LNCaP clone FGC (cell line): Measurements from ENCODE around the gene PPIF.

Source experiments
- DNase-seq: peaks from one replicate; pipeline ENCODE4 v3.0.0-alpha.2; 2011; ENCODE audit warnings: low read depth
- H3K4me3 ChIP-seq: 2 replicates; pipeline ENCODE4 v1.5.1; 2011; ENCODE audit warnings: mild to moderate bottlenecking, low read depth, low read length, control low read depth
- TF ChIP-seq, protein P1 (sequence below): IDR thresholded peaks from 2 replicates; pipeline ENCODE4 v1.5.1; 2012; ENCODE audit warnings: mild to moderate bottlenecking; ENCODE audit not compliant: control insufficient read depth, insufficient read depth; ENCODE audit errors: extremely low read depth

PPIF gene

DNA sequence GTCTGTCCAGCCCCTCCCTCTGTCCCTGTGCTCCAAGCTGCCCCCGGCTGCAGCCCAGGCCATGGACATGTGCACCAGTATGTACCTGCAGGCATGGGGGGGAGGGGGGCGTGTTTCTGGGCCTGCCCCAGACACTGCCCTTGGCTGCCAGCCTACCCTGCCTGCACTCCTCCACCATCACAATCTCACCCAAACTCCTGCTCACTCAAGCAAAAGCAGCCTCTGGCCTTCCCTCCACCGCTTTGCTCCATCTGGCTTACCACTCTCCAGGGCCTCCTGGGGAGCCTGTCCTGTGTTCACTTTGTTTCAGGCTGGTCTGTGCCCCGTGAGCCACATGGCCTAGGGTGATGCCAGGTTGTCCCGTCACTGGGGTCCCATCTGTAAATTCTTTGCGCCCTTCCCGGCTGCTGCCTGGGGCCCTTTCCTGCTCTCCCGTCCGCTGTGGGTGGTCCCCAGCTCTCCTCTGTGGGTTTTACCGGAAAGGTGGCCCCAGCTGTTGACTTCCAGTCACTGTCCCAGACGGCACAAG is 33.3 kb upstream of the PPIF start:
- TF ChIP-seq, protein P1, sequence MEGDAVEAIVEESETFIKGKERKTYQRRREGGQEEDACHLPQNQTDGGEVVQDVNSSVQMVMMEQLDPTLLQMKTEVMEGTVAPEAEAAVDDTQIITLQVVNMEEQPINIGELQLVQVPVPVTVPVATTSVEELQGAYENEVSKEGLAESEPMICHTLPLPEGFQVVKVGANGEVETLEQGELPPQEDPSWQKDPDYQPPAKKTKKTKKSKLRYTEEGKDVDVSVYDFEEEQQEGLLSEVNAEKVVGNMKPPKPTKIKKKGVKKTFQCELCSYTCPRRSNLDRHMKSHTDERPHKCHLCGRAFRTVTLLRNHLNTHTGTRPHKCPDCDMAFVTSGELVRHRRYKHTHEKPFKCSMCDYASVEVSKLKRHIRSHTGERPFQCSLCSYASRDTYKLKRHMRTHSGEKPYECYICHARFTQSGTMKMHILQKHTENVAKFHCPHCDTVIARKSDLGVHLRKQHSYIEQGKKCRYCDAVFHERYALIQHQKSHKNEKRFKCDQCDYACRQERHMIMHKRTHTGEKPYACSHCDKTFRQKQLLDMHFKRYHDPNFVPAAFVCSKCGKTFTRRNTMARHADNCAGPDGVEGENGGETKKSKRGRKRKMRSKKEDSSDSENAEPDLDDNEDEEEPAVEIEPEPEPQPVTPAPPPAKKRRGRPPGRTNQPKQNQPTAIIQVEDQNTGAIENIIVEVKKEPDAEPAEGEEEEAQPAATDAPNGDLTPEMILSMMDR = no peak
- H3K4me3 ChIP-seq = no peak overlapping the region
- DNase-seq = no peak

DNA sequence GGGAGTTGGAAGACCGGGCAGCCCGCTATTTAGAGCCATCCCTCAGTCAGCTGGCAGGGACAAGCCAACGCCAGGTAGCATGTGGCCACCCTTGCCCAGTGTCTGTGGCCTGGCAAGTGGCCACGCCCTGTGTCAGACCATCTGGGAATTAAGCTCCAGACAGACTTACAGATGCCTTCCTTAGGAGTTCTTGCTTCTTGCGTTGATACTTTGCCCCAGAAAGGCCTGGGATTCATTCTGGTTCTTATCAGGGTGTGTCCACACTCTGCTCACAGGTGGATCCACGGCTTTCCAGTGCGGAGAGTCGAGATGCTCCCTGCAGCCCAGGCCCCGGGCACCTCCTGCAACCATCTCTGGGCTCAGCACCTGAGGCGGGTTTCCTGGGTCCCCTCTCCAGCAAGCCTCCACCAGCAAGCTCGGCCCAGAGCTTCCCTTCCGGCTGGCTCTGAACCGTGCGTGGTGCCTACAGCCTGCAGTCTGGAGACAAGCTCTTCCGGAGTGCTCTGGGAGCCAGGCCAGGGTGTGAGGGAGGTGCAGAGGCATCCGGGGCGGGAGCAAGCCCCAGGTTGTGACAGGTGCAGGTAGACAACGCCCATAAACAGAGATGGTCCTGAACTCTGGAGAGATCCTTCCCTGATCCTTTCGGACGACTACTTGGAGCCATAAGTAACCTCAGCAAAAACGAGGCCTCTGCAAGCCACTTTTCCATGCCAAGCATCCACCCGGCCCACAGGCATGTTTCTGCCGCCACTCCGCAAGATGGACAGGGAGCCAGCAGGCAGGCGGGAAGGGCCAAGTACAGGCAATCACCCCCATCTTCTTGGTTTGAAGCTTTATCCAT is 32.3 kb upstream of the PPIF start:
- TF ChIP-seq, protein P1 = no peak
- DNase-seq = no peak
- H3K4me3 ChIP-seq = no peak overlapping the region

DNA sequence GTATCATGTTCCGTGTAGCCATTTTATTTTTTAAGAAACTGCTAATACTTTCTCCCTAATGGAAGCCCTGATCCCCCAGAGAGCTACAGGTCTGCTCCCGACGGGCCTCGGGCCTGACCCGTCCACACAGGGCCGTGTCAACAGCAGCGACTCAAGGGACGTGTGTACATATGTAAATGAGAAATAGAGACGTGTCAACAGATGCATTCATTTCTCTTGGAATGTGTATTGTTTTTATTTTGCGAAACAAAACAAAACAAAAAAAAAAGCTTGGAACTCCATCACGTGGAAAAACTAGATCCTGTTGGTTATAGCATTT is 31.7 kb upstream of the PPIF start:
- H3K4me3 ChIP-seq = no peak overlapping the region
- TF ChIP-seq, protein P1 = no peak
- no peak for DNase-seq

DNA sequence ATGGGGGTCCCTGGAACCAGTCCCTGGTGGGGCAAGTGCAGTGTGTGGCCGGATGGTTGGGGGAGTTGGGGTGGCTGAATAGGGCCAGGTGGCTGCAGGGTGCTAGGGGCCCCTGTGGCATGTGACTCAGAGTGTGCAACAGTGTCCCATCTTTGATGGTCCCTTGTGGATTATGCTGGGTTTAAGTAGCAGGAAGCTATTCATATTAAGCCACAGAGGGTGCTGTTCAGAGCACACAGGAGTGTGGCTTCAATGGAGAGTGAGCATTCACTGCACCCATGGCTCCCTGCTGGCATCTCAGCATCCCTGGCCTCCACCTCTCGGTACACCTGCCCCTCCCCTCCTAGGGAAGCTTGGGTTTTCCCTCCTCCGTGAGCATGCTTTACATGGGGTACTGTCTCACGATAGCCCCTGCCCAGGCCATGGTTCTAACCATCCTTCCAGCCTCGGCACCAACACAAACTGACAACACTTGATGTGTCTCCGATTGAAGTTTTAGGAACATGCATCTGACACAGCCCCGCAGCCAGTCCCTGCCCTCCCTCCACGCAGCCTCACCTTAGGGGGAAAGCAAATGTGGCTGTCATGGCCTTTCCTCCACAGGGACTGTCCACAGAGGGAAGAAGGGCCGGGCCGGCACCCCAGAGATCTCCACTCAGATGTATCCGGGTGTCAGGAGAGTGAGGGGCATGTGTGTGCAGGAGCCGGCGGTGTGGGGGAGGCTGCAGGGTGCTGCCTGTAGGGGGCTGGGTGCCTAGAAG is 30.4 kb upstream of the PPIF start:
- no peak overlapping the region for H3K4me3 ChIP-seq
- DNase-seq = no peak
- TF ChIP-seq, protein P1 = no peak

DNA sequence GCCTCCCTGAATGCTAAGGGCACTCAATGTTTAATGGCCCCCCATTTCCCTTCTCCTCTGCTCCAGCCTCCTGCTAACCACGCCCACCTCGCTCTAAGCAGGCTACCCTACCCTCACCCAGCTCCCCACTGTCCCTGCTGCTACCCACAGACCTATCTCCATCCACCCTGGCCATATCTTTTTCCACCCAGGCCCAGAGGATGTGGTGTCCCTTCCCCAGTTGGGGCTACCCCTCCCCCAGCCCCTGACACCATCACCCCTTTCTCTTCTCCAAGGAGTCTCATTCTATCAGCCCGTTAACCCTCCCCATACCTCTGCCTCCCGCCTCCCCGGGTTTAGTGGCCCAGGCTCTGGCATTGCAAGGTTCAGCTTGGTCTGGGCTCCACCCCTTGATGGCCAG is 28.9 kb upstream of the PPIF start:
- H3K4me3 ChIP-seq = no peak overlapping the region
- TF ChIP-seq, protein P1 = no peak
- DNase-seq = no peak

DNA sequence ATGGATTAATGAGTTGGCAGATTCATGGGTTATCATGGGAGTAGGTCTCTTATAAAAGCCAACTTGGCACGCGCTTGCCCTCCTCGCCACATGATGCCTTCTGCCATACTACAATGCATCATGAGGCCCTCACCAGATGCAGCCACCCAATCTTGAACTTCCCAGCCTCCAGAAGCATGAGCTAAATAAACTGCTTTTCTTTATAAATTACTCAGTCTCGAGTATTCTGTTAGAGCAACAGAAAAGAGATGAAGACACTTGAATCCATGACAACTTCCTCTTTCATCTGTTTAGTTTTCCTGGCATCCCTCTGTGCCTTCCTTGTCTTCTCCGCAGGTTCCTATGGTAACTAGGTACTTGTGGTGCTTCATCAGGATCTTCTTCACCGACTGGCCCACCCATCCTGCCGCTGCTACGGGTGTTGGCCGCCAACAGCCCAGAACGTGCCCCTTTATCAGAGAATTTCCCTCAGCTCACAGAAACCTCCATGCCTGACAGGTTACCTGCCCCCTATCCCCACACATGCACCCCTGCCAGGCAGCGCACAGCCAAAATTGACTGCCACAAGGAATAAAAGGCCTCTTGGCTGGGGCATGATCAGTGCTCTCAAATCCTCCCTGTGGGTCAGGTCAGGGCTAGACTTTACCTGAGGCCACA is 28.0 kb upstream of the PPIF start:
- TF ChIP-seq, protein P1 = no peak

More for the DNA sequence above, 28.0 kb upstream of the PPIF start:
- H3K4me3 ChIP-seq = no peak overlapping the region
- DNase-seq = no peak
